ENCODE data around the gene PCSK5. TPM values are rescaled to one million over a fixed set of nuclear protein-coding genes. Genes with fewer than 3 reads are reported as not detected.
A peak's percentile ranks its signal among the peaks of the same experiment; 100 is the strongest.

The PCSK5 gene
- total RNA-seq, 4 donors from 2014 or later = 22.0 to 37.4 (median 27.8) TPM

DNA sequence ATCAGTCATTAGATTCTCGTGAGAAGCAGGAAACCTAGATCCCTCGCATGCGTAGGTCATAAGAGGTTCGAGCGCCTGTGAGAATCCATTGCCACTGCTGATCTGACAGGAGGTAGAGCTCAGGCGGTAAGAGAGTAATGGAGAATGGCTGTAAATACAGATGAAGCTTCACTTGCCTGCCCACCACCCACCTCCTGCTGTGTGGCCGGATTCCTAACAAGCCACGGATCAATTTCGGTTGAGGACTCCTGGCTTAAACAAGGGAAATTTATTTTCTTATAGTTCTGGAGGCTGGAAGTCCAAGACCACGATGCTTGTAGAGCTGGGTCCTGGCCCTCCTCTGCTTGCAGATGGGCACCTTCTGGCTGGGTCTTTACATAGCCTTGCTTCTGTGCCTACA is 200.4 kb downstream of the PCSK5 start:
- H3K4me1 ChIP-seq = peaks cover 0 to 9% (median 5%) of the 10 kb centered on the region in 4 donors
- H3K4me3 ChIP-seq = no peak overlapping the region
- TF ChIP-seq POLR2AphosphoS5 (IDR thresholded peaks at IDR 0.05) (no peak), CTCF (IDR thresholded peaks at IDR 0.05) (no peak), POLR2A (IDR thresholded peaks at IDR 0.05; ENCODE audit: low read depth) (no peak)
- H3K36me3 ChIP-seq = peaks cover 0 to 5% (median 4%) of the 10 kb centered on the region in 4 donors
- no peaks in the 10 kb centered on the region for H3K27me3 ChIP-seq
- no peak for DNase-seq (ENCODE audit: extremely low spot score)
- no peak overlapping the region for H3K27ac ChIP-seq (replicated peaks in 1 of 4)
- no peaks in the 10 kb centered on the region for H3K9me3 ChIP-seq
- intact Hi-C loops (cut with DNase I) = no loop called here
- WGBS = 89% methylated on average over 10 of the region's 10 CpGs

GRCh38 chr9:76092572-76092971 is 202.1 kb downstream of the PCSK5 start:
- peaks cover under 1 to 21% (median 7%) of the 10 kb centered on the region in 4 donors for H3K36me3 ChIP-seq
- no peaks in the 10 kb centered on the region for H3K27me3 ChIP-seq
- no peak overlapping the region for H3K27ac ChIP-seq (replicated peaks in 1 of 4)
- 82% methylated on average over 4 of the region's 4 CpGs for WGBS
- no peak for TF ChIP-seq EP300 (IDR thresholded peaks at IDR 0.05)
- no peak for TF ChIP-seq POLR2A (IDR thresholded peaks at IDR 0.05; ENCODE audit: low read depth)
- no peak for TF ChIP-seq CTCF (IDR thresholded peaks at IDR 0.05)
- TF ChIP-seq POLR2AphosphoS5 (IDR thresholded peaks at IDR 0.05) = no peak
- H3K4me3 ChIP-seq = no peak overlapping the region
- H3K4me1 ChIP-seq = no peaks in the 10 kb centered on the region
- no peak for DNase-seq (ENCODE audit: extremely low spot score)
- H3K9me3 ChIP-seq = no peaks in the 10 kb centered on the region
- intact Hi-C loops (cut with DNase I) = no loop called here

GRCh38 chr9:76095585-76095984 is 205.1 kb downstream of the PCSK5 start:
- Histone ChIP-seq H3K9me3 (no peaks in the 10 kb centered on the region), H3K4me3 (no peak overlapping the region), H3K27ac (replicated peaks in 1 of 4) (no peak overlapping the region), H3K36me3 (peaks cover 4 to 32% (median 16%) of the 10 kb centered on the region in 4 donors), H3K4me1 (peaks cover 0 to 11% (median 2%) of the 10 kb centered on the region in 4 donors), H3K27me3 (no peaks in the 10 kb centered on the region)
- WGBS = 88% methylated on average over 4 of the region's 4 CpGs
- intact Hi-C loops (cut with DNase I) = no loop called here
- no peak for DNase-seq (ENCODE audit: extremely low spot score)
- TF ChIP-seq CTCF (IDR thresholded peaks at IDR 0.05) (no peak), POLR2AphosphoS5 (IDR thresholded peaks at IDR 0.05) (no peak), POLR2A (IDR thresholded peaks at IDR 0.05; ENCODE audit: low read depth) (no peak), EP300 (IDR thresholded peaks at IDR 0.05) (no peak)

- DNase-seq (ENCODE audit: extremely low spot score) = no peak
- 82% methylated on average over 5 of the region's 8 CpGs for WGBS
- Histone ChIP-seq H3K4me1 (peaks cover 0 to 36% (median 21%) of the 10 kb centered on the region in 4 donors), H3K27me3 (no peaks in the 10 kb centered on the region), H3K9me3 (no peaks in the 10 kb centered on the region), H3K36me3 (peaks cover 4 to 32% (median 16%) of the 10 kb centered on the region in 4 donors), H3K4me3 (no peak overlapping the region), H3K27ac (replicated peaks in 1 of 4) (no peak overlapping the region)
- intact Hi-C loops (cut with DNase I) = no loop called here
- TF ChIP-seq EP300 (IDR thresholded peaks at IDR 0.05) = no peak
- TF ChIP-seq POLR2A (IDR thresholded peaks at IDR 0.05; ENCODE audit: low read depth) = no peak
- no peak for TF ChIP-seq POLR2AphosphoS5 (IDR thresholded peaks at IDR 0.05)
- TF ChIP-seq CTCF (IDR thresholded peaks at IDR 0.05) = no peak
Observed at GRCh38 chr9:76099516-76099915, 209.0 kb downstream of the PCSK5 start.

GRCh38 chr9:76101075-76101474 is 210.6 kb downstream of the PCSK5 start:
- intact Hi-C loops (cut with DNase I) = no loop called here
- peaks cover 4 to 26% (median 11%) of the 10 kb centered on the region in 4 donors for H3K36me3 ChIP-seq
- no peak for TF ChIP-seq POLR2A (IDR thresholded peaks at IDR 0.05; ENCODE audit: low read depth)
- no peak for TF ChIP-seq CTCF (IDR thresholded peaks at IDR 0.05)
- TF ChIP-seq EP300 (IDR thresholded peaks at IDR 0.05) = no peak
- no peak for TF ChIP-seq POLR2AphosphoS5 (IDR thresholded peaks at IDR 0.05)
- no peak for DNase-seq (ENCODE audit: extremely low spot score)
- peaks cover 0 to 36% (median 21%) of the 10 kb centered on the region in 4 donors for H3K4me1 ChIP-seq
- WGBS = 27% methylated on average over 5 of the region's 5 CpGs
- H3K4me3 ChIP-seq = no peak overlapping the region
- no peaks in the 10 kb centered on the region for H3K27me3 ChIP-seq
- peak overlapping the region in 3 of 4 donors; percentile 0 to 49 (median 39) for H3K27ac ChIP-seq (replicated peaks in 1 of 4)
- no peaks in the 10 kb centered on the region for H3K9me3 ChIP-seq
